SH-SY5Y (cell line): ENCODE data around the gene MTNR1A.

ENCODE experiments used
- GATA2 ChIP-seq: IDR thresholded peaks from 2 replicates; pipeline ENCODE4 v1.6.1; 2011; ENCODE audit warnings: mild to moderate bottlenecking, low read depth, low read length
- GATA3 ChIP-seq: IDR thresholded peaks from 2 replicates; pipeline ENCODE4 v1.6.1; 2011; ENCODE audit warnings: low read depth, mild to moderate bottlenecking, low read length, moderate library complexity

GRCh38 chr4:186497043-186497442, 58.3 kb downstream of the MTNR1A start:
- no peak for TF ChIP-seq GATA2
- TF ChIP-seq GATA3, result no peak
